ENCODE measurements around the gene CNDP1.

- TF ChIP-seq, protein P1, sequence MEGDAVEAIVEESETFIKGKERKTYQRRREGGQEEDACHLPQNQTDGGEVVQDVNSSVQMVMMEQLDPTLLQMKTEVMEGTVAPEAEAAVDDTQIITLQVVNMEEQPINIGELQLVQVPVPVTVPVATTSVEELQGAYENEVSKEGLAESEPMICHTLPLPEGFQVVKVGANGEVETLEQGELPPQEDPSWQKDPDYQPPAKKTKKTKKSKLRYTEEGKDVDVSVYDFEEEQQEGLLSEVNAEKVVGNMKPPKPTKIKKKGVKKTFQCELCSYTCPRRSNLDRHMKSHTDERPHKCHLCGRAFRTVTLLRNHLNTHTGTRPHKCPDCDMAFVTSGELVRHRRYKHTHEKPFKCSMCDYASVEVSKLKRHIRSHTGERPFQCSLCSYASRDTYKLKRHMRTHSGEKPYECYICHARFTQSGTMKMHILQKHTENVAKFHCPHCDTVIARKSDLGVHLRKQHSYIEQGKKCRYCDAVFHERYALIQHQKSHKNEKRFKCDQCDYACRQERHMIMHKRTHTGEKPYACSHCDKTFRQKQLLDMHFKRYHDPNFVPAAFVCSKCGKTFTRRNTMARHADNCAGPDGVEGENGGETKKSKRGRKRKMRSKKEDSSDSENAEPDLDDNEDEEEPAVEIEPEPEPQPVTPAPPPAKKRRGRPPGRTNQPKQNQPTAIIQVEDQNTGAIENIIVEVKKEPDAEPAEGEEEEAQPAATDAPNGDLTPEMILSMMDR (IDR thresholded peaks at IDR 0.05) = no peak
- TF ChIP-seq POLR2A (IDR thresholded peaks at IDR 0.05) = no peak
Observed at GRCh38 chr18:74512321-74513053, 21.8 kb upstream of the CNDP1 start.
